Measurements from ENCODE around the gene SP2. TPM values are rescaled to one million over a fixed set of nuclear protein-coding genes. Genes with fewer than 3 reads are reported as not detected.

The SP2 gene
- polyA plus RNA-seq, 3 donors = 20.1 to 21.7 (median 20.7) TPM

DNA sequence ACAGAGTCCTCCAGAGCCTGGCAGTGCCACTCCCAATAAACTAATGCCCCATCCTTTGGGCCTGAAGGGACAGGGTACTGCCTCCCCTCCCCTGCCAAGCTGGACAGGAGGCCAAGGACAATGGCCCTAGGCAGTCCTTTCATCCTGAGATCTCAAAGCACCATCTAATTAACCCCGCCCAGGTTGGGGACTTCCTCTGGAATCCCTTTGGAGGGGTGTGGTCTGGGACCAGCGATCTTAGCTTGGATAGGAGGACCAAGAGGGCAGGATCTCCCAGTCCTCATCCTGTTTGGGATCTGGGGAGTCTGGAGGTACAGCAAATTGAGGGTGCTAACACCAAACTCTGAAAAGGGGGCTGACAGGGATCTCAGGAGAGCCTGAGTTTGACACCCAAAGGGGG is 26.9 kb upstream of the SP2 start:
- no peak for DNase-seq (ENCODE audit: low read depth in 3 of 3, low spot score in 2 of 3)

DNA sequence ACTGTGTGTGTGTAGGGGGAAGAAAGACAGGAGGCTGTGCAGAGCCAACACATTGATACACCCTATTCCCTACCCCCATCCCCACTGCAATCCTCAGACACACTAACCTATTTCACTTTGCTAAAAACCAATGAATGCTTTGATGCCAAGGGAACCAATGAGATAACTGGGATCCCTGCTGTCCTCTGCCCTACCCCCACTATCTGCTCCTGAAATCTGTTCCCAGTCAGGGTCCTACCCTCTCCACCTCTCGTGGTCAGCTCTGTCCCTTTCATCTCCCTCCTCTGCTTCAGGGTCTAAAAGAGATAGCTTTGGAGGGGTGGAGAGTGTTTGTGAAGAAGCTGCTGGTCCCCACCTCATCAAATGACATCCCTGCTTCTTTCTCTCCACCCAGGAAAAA is 26.0 kb upstream of the SP2 start:
- DNase-seq (ENCODE audit: low read depth in 3 of 3, low spot score in 2 of 3) = no peak

- no peak for DNase-seq (ENCODE audit: low read depth in 3 of 3, low spot score in 2 of 3)
Measured at GRCh38 chr17:47871048-47871447, 25.0 kb upstream of the SP2 start.

DNA sequence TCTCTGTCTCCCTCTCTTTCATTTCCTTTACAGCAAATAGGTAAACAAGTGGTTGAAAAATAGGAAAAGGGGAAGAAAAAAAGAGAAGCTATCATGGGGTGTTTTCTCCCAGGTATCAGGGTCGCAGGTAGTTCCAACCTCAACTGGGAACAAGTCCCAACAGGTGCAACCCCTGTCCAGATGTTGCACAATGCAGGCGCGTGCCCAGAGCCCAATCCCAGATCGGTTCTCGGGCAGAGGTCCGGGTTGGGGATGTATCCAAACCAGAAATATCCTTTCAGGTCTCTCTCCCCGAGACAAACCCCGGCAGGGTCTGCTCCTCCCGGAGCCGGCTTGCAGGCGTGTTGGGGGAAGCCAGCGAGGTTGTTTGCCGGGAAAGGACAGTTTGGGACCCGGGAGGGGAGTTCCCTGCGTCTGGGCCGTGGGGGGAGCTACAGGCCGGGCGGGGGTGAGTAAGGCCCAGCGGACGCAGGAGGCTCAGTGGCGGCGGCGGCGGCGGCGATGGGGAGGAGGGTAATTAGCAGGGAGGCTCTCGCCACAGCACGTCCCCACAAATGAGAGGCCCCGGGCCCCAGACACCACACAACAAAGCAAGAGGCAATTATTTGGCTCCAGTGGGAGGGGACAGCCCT is 23.9 kb upstream of the SP2 start:
- no peak for DNase-seq (ENCODE audit: low read depth in 3 of 3, low spot score in 2 of 3)

- no peak for DNase-seq (ENCODE audit: low read depth in 3 of 3, low spot score in 2 of 3)
Measured at GRCh38 chr17:47872651-47873161, 23.3 kb upstream of the SP2 start.

- no peak for DNase-seq (ENCODE audit: low read depth in 3 of 3, low spot score in 2 of 3)
Measured at GRCh38 chr17:47873200-47874090, 22.6 kb upstream of the SP2 start.

GRCh38 chr17:47875011-47875985 is 20.7 kb upstream of the SP2 start:
- DNase-seq (ENCODE audit: low read depth in 3 of 3, low spot score in 2 of 3) = no peak

- peak in 1 of 3 donors; percentile 71 for DNase-seq (ENCODE audit: low read depth in 3 of 3, low spot score in 2 of 3)
Measured at GRCh38 chr17:47877368-47878034, 18.5 kb upstream of the SP2 start.

- DNase-seq (ENCODE audit: low read depth in 3 of 3, low spot score in 2 of 3) = no peak
Measured at GRCh38 chr17:47878203-47879027, 17.6 kb upstream of the SP2 start.

DNA sequence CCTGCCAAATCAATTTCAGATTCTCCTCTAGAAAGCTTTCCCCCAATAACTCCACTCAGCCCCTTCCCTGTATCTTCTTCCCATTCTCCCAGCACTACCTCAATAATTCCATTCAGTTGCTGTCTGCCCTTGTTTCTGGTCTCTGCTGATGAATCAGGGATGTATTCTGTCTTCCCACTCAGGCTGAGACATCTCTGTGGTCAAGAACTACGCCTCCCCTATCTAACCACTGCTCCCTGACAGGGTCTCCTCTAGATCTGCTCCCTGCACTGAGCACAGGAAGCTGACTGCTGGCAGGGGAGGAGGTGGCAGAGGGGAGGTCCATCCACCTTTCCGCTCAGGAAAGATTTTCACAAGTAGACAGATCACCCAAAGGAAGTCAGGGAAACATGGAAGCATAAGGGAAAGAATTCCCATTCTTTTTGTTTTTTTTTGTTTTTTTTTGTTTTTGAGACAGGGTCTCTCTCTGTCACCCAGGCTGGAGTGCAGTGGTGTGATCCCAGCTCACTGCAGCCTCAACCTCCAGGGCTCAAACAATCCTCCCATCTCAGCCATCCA is 16.9 kb upstream of the SP2 start:
- DNase-seq (ENCODE audit: low read depth in 3 of 3, low spot score in 2 of 3) = no peak

GRCh38 chr17:47879776-47880454 is 16.1 kb upstream of the SP2 start:
- no peak for DNase-seq (ENCODE audit: low read depth in 3 of 3, low spot score in 2 of 3)

- DNase-seq (ENCODE audit: low read depth in 3 of 3, low spot score in 2 of 3) = no peak
Measured at GRCh38 chr17:47882247-47882646, 13.8 kb upstream of the SP2 start.

DNA sequence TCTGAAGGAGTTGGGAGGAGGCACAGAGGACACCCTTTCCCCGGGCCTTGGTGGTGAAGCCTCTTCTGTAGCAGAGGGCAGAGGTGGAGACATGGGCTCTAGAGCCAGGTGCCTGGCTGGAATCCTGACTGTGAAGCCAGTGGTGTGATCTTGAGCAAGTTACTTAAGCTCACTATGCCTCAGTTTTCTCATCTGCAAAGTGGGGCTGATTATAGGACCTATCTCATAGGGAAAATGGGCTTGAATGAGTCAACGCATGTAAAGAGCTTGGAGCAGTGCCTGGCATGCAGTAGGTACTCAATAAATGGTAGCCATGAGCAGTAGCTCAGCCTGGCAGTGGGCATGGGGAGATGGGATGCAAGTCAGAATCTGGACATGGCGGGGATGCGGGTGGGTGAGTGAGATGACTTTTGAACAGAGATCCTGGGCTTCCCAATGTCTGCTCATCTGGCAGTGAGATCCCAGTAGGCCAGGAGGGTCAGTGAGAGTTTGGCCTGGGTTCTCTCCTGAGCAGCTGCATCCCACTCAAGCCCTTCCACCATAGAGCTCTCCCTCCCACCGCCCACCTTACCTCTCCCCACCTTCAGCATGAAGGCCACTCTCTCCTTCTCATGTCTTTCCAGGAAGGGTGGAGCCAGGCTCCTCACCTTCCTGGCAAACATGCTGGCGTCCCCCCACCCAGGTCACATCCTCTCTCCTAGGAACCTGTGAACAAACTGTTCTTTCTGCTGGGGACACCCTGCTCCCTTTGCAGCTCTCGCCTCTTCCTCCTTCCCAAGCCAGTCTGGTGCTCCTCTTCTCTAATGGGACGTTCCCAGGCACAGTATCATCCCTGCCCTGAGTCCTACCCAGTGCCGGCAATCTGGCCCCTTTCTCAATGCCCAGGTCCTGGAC is 13.1 kb upstream of the SP2 start:
- no peak for DNase-seq (ENCODE audit: low read depth in 3 of 3, low spot score in 2 of 3)

DNA sequence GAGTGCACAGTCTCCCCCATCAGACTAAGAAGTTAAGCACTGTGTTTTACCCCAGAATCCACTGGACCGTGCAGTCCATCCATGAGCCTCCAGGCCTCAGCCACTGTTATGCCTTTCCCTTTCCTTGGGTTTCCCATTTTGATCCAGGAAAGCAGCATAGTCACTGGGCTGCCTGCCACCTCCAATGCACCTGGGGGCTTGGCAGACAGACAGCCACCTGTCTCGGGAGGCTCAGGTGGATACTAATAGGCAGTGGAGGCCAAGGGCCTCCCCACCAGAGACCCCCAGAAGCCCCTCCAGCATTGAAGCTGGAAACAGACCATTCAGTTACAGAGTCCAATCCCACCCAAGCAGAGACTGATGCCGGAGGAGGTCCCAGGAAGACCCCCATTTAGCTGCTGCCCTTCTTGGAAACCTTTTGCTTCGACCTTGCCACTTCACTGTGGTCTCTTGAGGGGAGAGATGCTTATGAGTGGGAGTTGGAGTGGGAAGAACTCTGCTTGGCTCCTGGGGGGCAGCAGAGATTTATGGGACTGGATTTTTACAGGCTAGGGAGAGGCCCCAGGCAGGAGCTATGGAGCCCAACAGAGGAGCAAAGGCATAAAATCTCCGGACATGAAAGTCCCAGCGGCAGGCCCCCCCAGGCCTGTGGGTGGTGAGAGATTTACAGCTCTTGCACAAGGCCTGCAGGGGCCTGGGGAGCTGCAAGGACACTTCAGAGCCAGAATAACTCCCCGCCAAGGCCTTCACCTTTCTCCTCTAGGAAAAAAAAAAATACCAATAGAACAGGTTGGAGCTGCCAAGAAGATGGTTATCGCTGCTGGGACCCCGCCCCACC is 12.2 kb upstream of the SP2 start:
- DNase-seq (ENCODE audit: low read depth in 3 of 3, low spot score in 2 of 3) = no peak

- no peak for DNase-seq (ENCODE audit: low read depth in 3 of 3, low spot score in 2 of 3)
Measured at GRCh38 chr17:47884427-47884740, 11.7 kb upstream of the SP2 start.

GRCh38 chr17:47884905-47885730 is 10.9 kb upstream of the SP2 start:
- DNase-seq (ENCODE audit: low read depth in 3 of 3, low spot score in 2 of 3) = no peak

Data from right renal cortex interstitium (tissue), 3 donors.